Nephron progenitor cell (in vitro differentiated cells): ENCODE data around the gene ATP2A2.
A peak's percentile ranks its signal among the peaks of the same experiment; 100 is the strongest.

Source experiments
- DNase-seq: peaks from one replicate; pipeline ENCODE4 v3.0.0; 2021
- H3K27ac Mint-ChIP-seq: 2 replicates; pipeline ENCODE4 v1.8.0; 2021; ENCODE audit warnings: mild to moderate bottlenecking, moderate library complexity, mixed read lengths
- H3K27me3 Mint-ChIP-seq: 2 replicates; pipeline ENCODE4 v1.8.0; 2021; ENCODE audit warnings: mild to moderate bottlenecking, low read depth, mixed read lengths; ENCODE audit not compliant: poor library complexity
- H3K36me3 Mint-ChIP-seq: 2 replicates; pipeline ENCODE4 v1.8.0; 2021; ENCODE audit warnings: low read depth, mixed read lengths
- H3K4me1 Mint-ChIP-seq: 2 replicates; pipeline ENCODE4 v1.8.0; 2021; ENCODE audit warnings: mixed read lengths
- H3K4me3 Mint-ChIP-seq: 2 replicates; pipeline ENCODE4 v1.8.0; 2021; ENCODE audit warnings: mild to moderate bottlenecking, moderate library complexity, mixed read lengths
- H3K9me3 Mint-ChIP-seq: 2 replicates; pipeline ENCODE4 v1.8.0; 2021; ENCODE audit warnings: mild to moderate bottlenecking, moderate library complexity, mixed read lengths
- TF ChIP-seq, protein P1 (sequence below): fragments of 200-600 bp; sonication (generic); IDR thresholded peaks from 2 replicates; pipeline ENCODE4 v1.5.0; 2021; ENCODE audit warnings: antibody characterized with exemption

The ATP2A2 gene

DNA sequence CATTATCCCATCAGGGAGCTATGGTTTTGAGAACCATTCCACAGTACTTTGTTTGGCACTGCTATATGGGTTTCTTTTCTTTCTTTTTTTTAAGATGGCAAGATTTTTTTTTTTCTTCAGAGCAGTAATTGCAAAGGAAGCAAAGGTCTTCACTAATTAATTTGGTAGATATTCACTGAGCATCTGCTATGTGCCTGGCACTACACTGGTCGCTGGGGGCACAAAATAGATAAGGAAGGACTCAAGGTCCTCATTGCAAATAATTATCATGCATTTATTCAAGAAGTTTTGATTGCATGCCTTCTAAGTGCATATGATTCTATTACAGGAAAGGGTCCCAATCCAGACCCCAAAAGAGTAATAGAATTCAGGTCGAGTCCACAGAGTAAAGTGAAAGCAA lies 10.0 kb upstream of the ATP2A2 start:
- no peak for DNase-seq
- Mint-ChIP-seq H3K27ac (no peak overlapping the region), H3K4me1 (peaks cover 72% of the 10 kb centered on the region), H3K36me3 (no peaks in the 10 kb centered on the region), H3K4me3 (no peak overlapping the region), H3K9me3 (no peaks in the 10 kb centered on the region), H3K27me3 (peaks cover 7% of the 10 kb centered on the region)
- TF ChIP-seq, protein P1, sequence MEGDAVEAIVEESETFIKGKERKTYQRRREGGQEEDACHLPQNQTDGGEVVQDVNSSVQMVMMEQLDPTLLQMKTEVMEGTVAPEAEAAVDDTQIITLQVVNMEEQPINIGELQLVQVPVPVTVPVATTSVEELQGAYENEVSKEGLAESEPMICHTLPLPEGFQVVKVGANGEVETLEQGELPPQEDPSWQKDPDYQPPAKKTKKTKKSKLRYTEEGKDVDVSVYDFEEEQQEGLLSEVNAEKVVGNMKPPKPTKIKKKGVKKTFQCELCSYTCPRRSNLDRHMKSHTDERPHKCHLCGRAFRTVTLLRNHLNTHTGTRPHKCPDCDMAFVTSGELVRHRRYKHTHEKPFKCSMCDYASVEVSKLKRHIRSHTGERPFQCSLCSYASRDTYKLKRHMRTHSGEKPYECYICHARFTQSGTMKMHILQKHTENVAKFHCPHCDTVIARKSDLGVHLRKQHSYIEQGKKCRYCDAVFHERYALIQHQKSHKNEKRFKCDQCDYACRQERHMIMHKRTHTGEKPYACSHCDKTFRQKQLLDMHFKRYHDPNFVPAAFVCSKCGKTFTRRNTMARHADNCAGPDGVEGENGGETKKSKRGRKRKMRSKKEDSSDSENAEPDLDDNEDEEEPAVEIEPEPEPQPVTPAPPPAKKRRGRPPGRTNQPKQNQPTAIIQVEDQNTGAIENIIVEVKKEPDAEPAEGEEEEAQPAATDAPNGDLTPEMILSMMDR: no peak

DNA sequence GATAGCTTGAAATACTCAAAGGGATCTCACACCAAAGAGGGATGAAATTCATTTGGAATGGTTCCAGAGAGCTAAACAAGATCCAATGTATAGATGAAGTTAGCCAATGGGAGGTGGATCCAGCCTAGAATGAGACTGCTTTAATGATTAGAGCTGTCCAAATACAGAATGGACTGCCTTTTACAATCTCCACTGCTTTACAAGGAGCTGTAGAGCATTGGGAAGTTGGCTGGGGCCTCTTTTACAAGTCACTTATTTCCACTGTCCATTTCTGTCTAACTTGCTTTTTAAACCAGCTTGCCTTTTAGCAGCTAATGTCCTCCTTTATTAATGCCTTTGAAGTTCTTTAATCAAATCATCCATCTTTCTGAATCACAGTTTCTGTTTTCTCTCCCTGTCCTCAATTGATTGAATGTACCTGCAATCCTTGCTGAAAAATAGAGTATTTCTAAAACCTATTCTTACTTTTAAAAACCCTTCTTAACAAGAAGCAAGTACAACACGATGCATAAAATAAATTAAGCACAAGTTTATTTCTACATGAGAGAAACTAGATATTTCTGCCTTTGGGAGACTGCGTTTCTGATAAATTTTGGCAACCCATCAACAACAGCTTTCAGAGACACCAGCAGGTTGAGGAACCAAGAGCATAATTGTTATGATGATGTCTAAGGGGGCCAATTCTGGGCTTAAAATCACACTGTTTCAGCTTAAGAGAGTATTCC lies 3.4 kb upstream of the ATP2A2 start:
- H3K27ac Mint-ChIP-seq: no peak overlapping the region
- H3K9me3 Mint-ChIP-seq: no peaks in the 10 kb centered on the region
- peaks cover 10% of the 10 kb centered on the region for H3K27me3 Mint-ChIP-seq

DNA sequence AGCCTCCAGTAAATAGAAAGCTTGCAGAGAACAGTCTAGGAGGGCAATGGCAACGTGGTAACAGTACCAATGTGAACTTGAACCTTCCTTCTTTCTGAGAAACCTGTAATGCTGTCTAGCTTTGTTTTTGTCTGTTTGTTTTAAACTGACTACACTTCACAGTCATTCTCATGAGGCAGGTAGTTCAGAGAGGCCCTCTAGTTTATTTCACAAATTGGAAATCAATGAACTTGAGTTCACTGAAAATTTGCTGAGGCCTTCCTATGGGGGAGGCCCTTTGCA lies 2.9 kb upstream of the ATP2A2 start:
- no peak for DNase-seq
- TF ChIP-seq, protein P1: no peak
- Mint-ChIP-seq H3K4me3 (peak overlapping the region; percentile 57), H3K36me3 (no peaks in the 10 kb centered on the region), H3K9me3 (no peaks in the 10 kb centered on the region), H3K27me3 (peaks cover 10% of the 10 kb centered on the region), H3K4me1 (peaks cover 48% of the 10 kb centered on the region), H3K27ac (peak overlapping the region; percentile 16)

More for the DNA sequence above, 3.4 kb upstream of the ATP2A2 start:
- TF ChIP-seq, protein P1: no peak
- Mint-ChIP-seq H3K4me3 (peak overlapping the region; percentile 4), H3K36me3 (no peaks in the 10 kb centered on the region), H3K4me1 (peaks cover 48% of the 10 kb centered on the region)
- DNase-seq: no peak

DNA sequence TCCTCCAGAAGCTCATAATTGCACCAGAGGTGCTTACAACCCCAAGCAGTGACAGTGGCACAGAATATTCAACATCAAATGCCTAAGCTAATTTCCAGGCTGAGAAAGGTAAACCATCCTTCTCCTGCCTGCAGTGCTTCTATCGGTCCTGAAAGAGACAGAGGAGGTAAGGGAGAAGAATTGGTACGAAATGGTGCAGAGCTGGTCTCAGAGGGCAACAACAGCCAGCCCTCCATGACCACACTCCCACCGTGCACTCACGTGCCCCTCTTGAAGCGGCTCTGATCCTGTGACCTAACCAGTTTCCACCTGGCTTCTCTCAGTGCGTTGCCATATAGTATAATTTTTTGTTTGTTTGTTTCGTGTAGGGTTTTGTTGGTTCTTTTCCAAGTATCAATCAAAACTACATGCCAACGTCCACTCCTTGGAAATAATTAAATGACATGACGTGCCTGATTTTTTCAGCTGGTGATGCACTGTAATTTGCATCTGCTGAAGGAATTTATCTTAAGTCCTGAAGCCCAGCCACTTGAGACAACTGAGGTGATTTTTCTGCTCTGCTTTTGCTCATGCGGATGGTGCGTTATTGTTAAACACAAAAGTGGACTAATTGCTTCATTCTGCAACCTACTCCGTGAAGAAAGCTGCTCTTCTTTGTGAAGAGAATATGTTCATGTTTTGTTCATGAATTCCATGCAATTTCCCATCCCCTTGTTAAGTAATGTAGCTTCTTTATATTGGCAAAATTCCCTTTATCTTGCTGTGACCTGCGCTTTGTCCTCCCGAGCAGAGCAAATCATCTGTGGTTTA lies 1.3 kb upstream of the ATP2A2 start:
- H3K27ac Mint-ChIP-seq: peak overlapping the region; percentile 84
- H3K4me3 Mint-ChIP-seq: peak overlapping the region; percentile 81

DNA sequence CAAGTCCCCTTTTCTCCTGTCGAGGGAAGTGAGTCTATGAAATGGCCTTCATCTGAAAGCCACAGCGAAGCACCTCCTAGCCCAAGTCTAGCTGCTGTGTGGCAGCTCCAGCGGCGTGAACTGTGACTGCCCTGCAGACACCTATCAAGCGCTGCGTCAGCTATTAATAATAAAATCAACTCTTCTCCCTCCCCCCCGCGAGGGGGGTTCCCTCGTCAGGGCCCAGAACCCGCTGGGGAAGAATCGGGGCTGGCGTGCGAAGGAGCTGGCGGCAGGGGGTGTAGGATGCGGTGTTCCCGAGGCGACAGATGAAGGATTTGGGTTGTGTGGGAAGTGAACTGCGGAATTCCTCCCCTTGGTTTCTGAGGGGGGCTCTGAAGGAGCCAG lies 662 bp upstream of the ATP2A2 start:
- H3K4me3 Mint-ChIP-seq: peak overlapping the region; percentile 81
- TF ChIP-seq, protein P1: no peak
- no peak for DNase-seq
- H3K27me3 Mint-ChIP-seq: peaks cover 9% of the 10 kb centered on the region
- no peaks in the 10 kb centered on the region for H3K9me3 Mint-ChIP-seq
- H3K36me3 Mint-ChIP-seq: peaks cover 16% of the 10 kb centered on the region
- H3K4me1 Mint-ChIP-seq: peaks cover 60% of the 10 kb centered on the region
- H3K27ac Mint-ChIP-seq: peak overlapping the region; percentile 84

More for the DNA sequence above, 1.3 kb upstream of the ATP2A2 start:
- peaks cover 11% of the 10 kb centered on the region for H3K36me3 Mint-ChIP-seq
- TF ChIP-seq, protein P1: no peak
- peaks cover 54% of the 10 kb centered on the region for H3K4me1 Mint-ChIP-seq
- no peak for DNase-seq
- peaks cover 10% of the 10 kb centered on the region for H3K27me3 Mint-ChIP-seq
- no peaks in the 10 kb centered on the region for H3K9me3 Mint-ChIP-seq
